LNCAP (cell line): ENCODE data around the gene ANKLE2.

Experiments
- TF ChIP-seq, protein P1 (sequence below): fragments of 450-650 bp; IDR thresholded peaks from 2 replicates; pipeline ENCODE4 v1.5.1; 2017; ENCODE audit warnings: mild to moderate bottlenecking

The ANKLE2 gene

DNA sequence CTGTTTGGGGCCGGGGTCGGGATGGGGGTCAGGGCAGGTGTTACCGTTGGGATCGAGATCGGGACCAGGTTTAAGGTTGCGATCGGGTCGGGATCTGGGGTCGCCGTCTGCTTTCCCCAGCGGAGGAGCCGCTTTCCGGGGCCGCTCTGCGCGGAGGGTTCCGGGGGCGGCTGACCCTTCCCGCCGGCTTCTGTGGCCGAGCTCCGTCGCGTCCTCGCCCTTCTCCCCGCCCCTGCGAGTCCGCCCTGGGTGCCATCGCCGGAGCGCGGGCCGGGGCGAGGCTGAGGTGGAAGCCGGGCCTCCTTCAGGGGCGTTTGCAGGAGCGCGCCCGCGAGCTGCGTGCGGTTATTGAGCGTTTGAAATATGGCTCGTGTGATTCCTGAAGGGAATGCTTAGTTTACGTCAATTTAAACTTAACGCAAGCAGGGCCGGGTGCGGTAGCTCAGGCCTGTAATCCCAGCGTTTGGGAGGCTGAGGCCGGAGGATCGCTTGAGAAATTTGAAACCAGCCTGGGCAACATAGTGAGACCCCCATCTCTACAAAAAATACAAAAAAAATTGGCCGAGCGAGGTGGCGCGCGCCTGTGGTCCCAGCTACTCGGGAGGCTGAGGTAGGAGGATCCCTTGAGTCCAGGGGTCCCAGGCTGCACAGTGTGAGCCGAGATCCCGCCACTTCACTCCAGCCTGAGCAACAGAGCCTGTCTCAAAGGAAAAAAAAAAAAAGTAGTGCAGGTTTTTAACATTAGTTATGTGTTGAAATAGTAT, 50.4 kb downstream of the ANKLE2 start:
- TF ChIP-seq, protein P1, sequence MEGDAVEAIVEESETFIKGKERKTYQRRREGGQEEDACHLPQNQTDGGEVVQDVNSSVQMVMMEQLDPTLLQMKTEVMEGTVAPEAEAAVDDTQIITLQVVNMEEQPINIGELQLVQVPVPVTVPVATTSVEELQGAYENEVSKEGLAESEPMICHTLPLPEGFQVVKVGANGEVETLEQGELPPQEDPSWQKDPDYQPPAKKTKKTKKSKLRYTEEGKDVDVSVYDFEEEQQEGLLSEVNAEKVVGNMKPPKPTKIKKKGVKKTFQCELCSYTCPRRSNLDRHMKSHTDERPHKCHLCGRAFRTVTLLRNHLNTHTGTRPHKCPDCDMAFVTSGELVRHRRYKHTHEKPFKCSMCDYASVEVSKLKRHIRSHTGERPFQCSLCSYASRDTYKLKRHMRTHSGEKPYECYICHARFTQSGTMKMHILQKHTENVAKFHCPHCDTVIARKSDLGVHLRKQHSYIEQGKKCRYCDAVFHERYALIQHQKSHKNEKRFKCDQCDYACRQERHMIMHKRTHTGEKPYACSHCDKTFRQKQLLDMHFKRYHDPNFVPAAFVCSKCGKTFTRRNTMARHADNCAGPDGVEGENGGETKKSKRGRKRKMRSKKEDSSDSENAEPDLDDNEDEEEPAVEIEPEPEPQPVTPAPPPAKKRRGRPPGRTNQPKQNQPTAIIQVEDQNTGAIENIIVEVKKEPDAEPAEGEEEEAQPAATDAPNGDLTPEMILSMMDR: no peak

DNA sequence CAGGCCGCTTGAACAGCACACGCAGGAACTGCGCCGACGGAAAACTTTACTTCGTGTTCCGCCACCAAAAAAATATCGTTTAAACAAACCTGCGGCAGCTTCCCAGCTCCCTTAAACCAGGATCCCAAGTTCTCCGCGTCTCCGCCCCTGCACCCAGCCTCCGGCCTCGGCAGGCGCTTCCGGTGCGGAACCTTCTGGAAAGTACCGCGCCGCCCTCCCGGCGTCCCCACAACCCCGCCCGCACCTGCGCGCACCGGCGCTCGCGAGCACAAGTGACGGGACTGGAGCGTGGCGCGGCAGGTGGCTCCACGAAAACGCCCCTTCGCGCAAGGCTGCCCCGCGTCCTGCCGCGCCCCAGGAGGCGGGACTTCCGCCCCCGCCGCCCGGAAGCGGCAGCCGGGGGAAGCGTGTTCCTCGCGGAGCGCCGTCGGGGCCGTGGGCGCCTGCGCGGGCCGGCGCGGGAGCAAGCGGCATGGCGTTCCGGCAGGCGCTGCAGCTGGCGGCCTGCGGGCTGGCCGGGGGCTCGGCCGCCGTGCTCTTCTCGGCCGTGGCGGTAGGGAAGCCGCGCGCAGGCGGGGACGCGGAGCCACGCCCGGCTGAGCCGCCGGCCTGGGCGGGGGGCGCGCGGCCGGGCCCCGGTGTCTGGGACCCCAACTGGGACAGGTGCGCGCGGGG, 51.1 kb downstream of the ANKLE2 start, which contains the start of gene PGAM5:
TSS of gene PGAM5 (plus strand) at position 438 of the 675 bp plus-strand sequence. CDS start at position 473, 35 bp downstream.
- TF ChIP-seq, protein P1: no peak

DNA sequence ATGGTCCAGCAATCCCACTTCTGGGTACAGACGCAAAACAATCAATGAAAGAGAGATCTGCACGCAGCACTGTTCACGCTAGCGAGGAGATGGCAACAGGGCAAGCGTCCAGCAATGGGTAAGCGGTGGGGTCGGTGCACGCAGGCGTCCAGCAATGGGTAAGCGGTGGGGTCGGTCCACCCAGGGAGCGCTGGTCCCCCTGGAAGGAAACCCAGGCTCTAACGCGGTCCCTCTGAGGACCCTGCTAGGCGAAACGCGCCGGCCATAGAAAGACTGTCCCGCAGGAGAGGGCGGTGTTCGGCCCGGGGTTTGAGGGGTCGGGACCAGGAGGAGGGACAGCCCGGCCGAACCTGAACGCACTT, 51.6 kb downstream of the ANKLE2 start:
- TF ChIP-seq, protein P1: no peak

DNA sequence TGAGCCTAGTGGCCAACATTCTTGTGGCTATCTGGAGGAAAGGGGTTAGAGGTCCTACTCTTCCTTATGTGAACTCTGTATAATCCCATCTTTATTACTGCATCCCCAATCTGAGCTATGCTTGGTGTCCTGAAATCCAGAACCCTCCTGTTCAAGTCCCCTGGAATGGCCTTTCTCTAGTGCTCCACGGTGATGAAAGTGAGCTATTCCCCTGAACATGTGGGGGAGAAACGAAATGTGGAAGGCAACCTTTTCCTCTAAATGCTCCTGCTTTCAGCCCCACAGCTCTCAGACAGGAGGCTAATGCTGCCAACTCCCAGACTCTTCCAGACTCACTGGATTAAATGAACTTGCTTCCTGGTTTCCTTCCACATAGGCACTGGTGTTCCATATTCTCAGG, 53.5 kb downstream of the ANKLE2 start:
- TF ChIP-seq, protein P1: no peak

DNA sequence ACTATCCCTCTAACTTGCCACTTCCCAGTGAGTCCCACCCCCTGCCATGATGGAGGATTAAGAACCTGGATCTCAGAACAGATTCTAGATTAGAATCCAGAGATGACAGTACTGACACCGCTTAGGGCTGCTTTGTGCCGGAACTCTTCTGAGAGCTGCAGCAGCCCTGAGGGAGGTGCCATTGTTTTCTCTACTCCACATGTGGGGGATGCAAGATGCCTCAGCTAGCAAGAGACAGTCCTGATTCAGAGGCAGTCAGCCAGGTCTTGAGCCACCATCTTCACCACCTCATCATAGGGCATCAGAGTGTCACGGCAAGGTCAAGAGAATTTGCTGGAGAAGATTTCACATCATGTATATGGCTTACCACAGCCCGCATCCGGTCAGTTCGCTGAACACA, 54.4 kb downstream of the ANKLE2 start:
- TF ChIP-seq, protein P1: no peak

DNA sequence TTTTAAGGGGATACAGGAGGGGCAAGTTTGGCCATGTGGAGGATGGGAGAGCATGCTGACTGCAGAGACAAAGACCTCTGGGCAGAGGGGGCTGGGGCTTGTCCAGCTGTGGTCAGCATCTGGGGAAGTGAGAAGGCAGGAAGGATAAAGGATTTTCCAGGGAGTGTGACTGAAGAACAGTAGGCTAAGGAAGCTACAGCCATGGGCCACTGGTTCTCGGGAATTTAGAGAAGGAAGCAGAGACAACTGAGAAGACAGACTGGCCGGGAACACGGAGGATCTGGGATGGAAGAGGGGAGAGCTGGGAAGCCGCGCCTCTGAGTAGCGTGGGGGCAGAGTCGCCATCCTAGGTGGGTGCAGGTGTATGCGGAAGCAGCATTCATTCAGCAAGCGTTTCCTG, 58.0 kb downstream of the ANKLE2 start:
- TF ChIP-seq, protein P1: no peak

DNA sequence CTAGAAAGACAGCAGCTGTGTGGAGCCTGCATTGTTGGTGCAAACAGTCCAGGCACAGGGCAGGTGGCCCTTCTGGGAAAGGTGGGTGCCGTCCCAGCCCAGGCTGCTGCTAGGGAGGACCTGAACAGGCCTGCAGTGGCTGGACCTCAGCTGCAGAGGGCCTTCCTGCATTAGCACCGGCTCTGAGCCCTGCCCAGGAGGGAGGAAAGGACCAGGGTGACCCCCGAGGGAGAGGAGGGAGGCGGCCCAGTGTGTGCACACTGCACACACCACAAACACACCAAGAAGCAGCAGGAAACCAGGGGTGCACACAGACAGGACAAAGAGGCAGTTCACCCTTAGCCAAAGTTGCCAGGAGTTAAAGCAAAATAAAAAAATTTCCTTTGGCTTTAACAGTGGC, 59.0 kb downstream of the ANKLE2 start:
- TF ChIP-seq, protein P1: no peak
